Bronchial epithelial cell (primary cell): ENCODE results near the gene CHST13. TPM values are rescaled to one million over a fixed set of nuclear protein-coding genes. Genes with fewer than 3 reads are reported as not detected.

Experiments
- DNase-seq: peaks from one replicate; pipeline ENCODE4 v3.0.0-alpha.2; 2010; ENCODE audit warnings: low read depth
- FAIRE-seq: peaks from 2 replicates; lab custom pipeline; 2011; peaks lifted over from hg19 to GRCh38; lab: Jason Lieb, UNC
- H3K27me3 ChIP-seq: 2 replicates; pipeline ENCODE4 v1.5.1; 2011; ENCODE audit warnings: low read length; ENCODE audit not compliant: control insufficient read depth, insufficient read depth
- H3K36me3 ChIP-seq: 2 replicates; pipeline ENCODE4 v1.5.1; 2011; ENCODE audit warnings: low read length; ENCODE audit not compliant: control insufficient read depth, insufficient read depth
- H3K4me3 ChIP-seq: 2 replicates; pipeline ENCODE4 v1.5.1; 2011; ENCODE audit warnings: mild to moderate bottlenecking, low read depth, low read length, control low read depth
- CTCF ChIP-seq: IDR thresholded peaks from 2 replicates; pipeline ENCODE4 v1.5.1; 2011; ENCODE audit warnings: mild to moderate bottlenecking, moderate library complexity, low read length, control low read depth, inconsistent platforms; ENCODE audit not compliant: insufficient read depth, severe bottlenecking
- total RNA-seq: library from RNA; depleted of rRNA; stranded (reverse); fragments of >200 nt; gene quantifications from 2 replicates; pipeline ENCODE4 v1.2.1, GENCODE V29; 2014

The CHST13 gene
- total RNA-seq, 1 donor from 2014 or later, result not detected

GRCh38 chr3:126498461-126498860 lies 25.5 kb upstream of the CHST13 start:
- FAIRE-seq, result no peak

GRCh38 chr3:126498929-126499328 lies 25.0 kb upstream of the CHST13 start:
- TF ChIP-seq CTCF, result no peak
- H3K27me3 ChIP-seq, result no peaks in the 10 kb centered on the region
- H3K4me3 ChIP-seq, result no peak overlapping the region
- DNase-seq (no peak), FAIRE-seq (no peak)
- no peaks in the 10 kb centered on the region for H3K36me3 ChIP-seq

More at GRCh38 chr3:126498461-126498860, 25.5 kb upstream of the CHST13 start:
- DNase-seq, result no peak
- Histone ChIP-seq H3K36me3 (no peaks in the 10 kb centered on the region), H3K4me3 (no peak overlapping the region), H3K27me3 (no peaks in the 10 kb centered on the region)
- no peak for TF ChIP-seq CTCF

GRCh38 chr3:126499401-126499800 lies 24.6 kb upstream of the CHST13 start:
- no peak for DNase-seq
- Histone ChIP-seq H3K4me3 (no peak overlapping the region), H3K27me3 (no peaks in the 10 kb centered on the region), H3K36me3 (no peaks in the 10 kb centered on the region)
- FAIRE-seq, result no peak
- TF ChIP-seq CTCF, result no peak

- Histone ChIP-seq H3K4me3 (no peak overlapping the region), H3K36me3 (no peaks in the 10 kb centered on the region), H3K27me3 (no peaks in the 10 kb centered on the region)
- TF ChIP-seq CTCF, result no peak
- DNase-seq, result no peak
- no peak for FAIRE-seq
Measured at GRCh38 chr3:126500016-126500415, 23.9 kb upstream of the CHST13 start.

- H3K4me3 ChIP-seq, result no peak overlapping the region
- FAIRE-seq (no peak), DNase-seq (no peak)
- no peaks in the 10 kb centered on the region for H3K27me3 ChIP-seq
- TF ChIP-seq CTCF, result no peak
- no peaks in the 10 kb centered on the region for H3K36me3 ChIP-seq
Measured at GRCh38 chr3:126501054-126501453, 22.9 kb upstream of the CHST13 start.

GRCh38 chr3:126501736-126502135 lies 22.2 kb upstream of the CHST13 start:
- no peak for TF ChIP-seq CTCF
- Histone ChIP-seq H3K27me3 (no peaks in the 10 kb centered on the region), H3K4me3 (no peak overlapping the region), H3K36me3 (no peaks in the 10 kb centered on the region)
- no peak for DNase-seq
- FAIRE-seq, result no peak
